HepG2 (cell line): ENCODE measurements around the gene FAM131A. TPM values are rescaled to one million over a fixed set of nuclear protein-coding genes. Genes with fewer than 3 reads are reported as not detected.

ENCODE experiments used
- AHDC1 ChIP-seq: sonication (generic); formaldehyde crosslinking; IDR thresholded peaks from 2 replicates; pipeline ENCODE4 v1.5.1; 2020; ENCODE audit warnings: mild to moderate bottlenecking, missing genetic modification reagents, borderline replicate concordance
- BATF2 ChIP-seq: sonication (generic); formaldehyde crosslinking; IDR thresholded peaks from 2 replicates; pipeline ENCODE4 v1.8.0; 2022; ENCODE audit warnings: mild to moderate bottlenecking, missing genetic modification reagents, moderate library complexity
- HDAC2 ChIP-seq: sonication (generic); formaldehyde crosslinking; IDR thresholded peaks from 2 replicates; pipeline ENCODE4 v1.4.0; 2020; ENCODE audit warnings: missing genetic modification reagents
- HNRNPUL1 ChIP-seq: fragments of 200-400 bp; formaldehyde crosslinking; IDR thresholded peaks from 2 replicates; pipeline ENCODE4 v1.6.1; 2017; ENCODE audit warnings: low read depth, mild to moderate bottlenecking, low read length, moderate library complexity
- HOXA3 ChIP-seq: sonication (generic); formaldehyde crosslinking; IDR thresholded peaks from 2 replicates; pipeline ENCODE4 v1.5.0; 2020; ENCODE audit warnings: missing genetic modification reagents
- JUN ChIP-seq: sonication (generic); formaldehyde crosslinking; IDR thresholded peaks from 2 replicates; pipeline ENCODE4 v1.4.0; 2020; ENCODE audit warnings: mild to moderate bottlenecking, missing genetic modification reagents
- LBX2 ChIP-seq: sonication (generic); formaldehyde crosslinking; IDR thresholded peaks from 2 replicates; pipeline ENCODE4 v1.5.0; 2020; ENCODE audit warnings: missing genetic modification reagents, mild to moderate bottlenecking, borderline replicate concordance
- PRPF4 ChIP-seq: fragments of 200-400 bp; formaldehyde crosslinking; IDR thresholded peaks from 2 replicates; pipeline ENCODE4 v1.6.1; 2016; ENCODE audit warnings: low read length, low read depth; ENCODE audit not compliant: poor library complexity, severe bottlenecking
- STAG1 ChIP-seq: sonication (generic); formaldehyde crosslinking; IDR thresholded peaks from 2 replicates; pipeline ENCODE4 v1.4.0; 2020; ENCODE audit warnings: missing genetic modification reagents
- ZBTB26 ChIP-seq: IDR thresholded peaks from 2 replicates; pipeline ENCODE4 v1.6.1; 2016; ENCODE audit warnings: missing compliant biosample characterization, missing genetic modification reagents, borderline replicate concordance
- ZFAT ChIP-seq: sonication (generic); formaldehyde crosslinking; conservative IDR thresholded peaks from 2 replicates; pipeline ENCODE4 v1.8.1; 2023; ENCODE audit warnings: missing genetic modification reagents, inconsistent platforms
- ZNF614 ChIP-seq: IDR thresholded peaks from 2 replicates; pipeline ENCODE4 v1.6.1; 2018; ENCODE audit warnings: missing biosample characterization, missing genetic modification reagents, inconsistent platforms, borderline replicate concordance
- ZNF639 ChIP-seq: conservative IDR thresholded peaks from 2 replicates; pipeline ENCODE4 v1.6.1; 2018; ENCODE audit warnings: missing genetic modification reagents
- ZNF660 ChIP-seq: sonication (generic); formaldehyde crosslinking; IDR thresholded peaks from 2 replicates; pipeline ENCODE4 v1.5.1; 2020; ENCODE audit warnings: mild to moderate bottlenecking, low read depth, missing genetic modification reagents, borderline replicate concordance
- ZNF674 ChIP-seq: sonication (generic); formaldehyde crosslinking; IDR thresholded peaks from 2 replicates; pipeline ENCODE4 v1.5.0; 2020; ENCODE audit warnings: low read depth, mild to moderate bottlenecking, missing genetic modification reagents
- ZNF691 ChIP-seq: sonication (generic); formaldehyde crosslinking; IDR thresholded peaks from 2 replicates; pipeline ENCODE4 v1.4.0; 2020; ENCODE audit warnings: missing genetic modification reagents, low read depth, mild to moderate bottlenecking, borderline replicate concordance
- polyA plus RNA-seq, 8 experiments: library from polyadenylated mRNA; depleted of rRNA in 3 of 8; stranded (reverse) in 7 of 8; unstranded in 1 of 8; fragments of >200 nt; fragmentation: Illumina TruSeq in 4 of 8; extraction: Trizol in 4 of 8; gene quantifications; 2 replicates each; pipeline versions ENCODE4 v1.2.1 to v1.2.3, GENCODE V29; 2011 to 2016; ENCODE audit warnings: low read depth in 4 of 8, missing spikeins in 1 of 8, mixed read lengths in 1 of 8; ENCODE audit not compliant: insufficient read depth in 1 of 8
- total RNA-seq, 5 experiments: library from RNA; depleted of rRNA; stranded (reverse); fragments of >200 nt; fragmentation: Illumina TruSeq; extraction: Trizol; gene quantifications; 2 replicates each; pipeline ENCODE4 v1.2.3, GENCODE V29; 2016; ENCODE audit warnings: low read depth in 1 of 5

FAM131A gene
- total and polyA plus RNA-seq, 2 of the 13 experiments (the other 11 are each of a cell fraction or from before 2014, with no cell fraction given) = 9.2 to 9.3 TPM

GRCh38 chr3:184335661-184336546, 1.5 kb upstream of the FAM131A start (continued):
- TF ChIP-seq ZNF691 (CRISPR knock-in tag) (no peak), LBX2 (CRISPR knock-in tag) (peak; percentile 52; the same call in 1 of the 2 replicates), ZBTB26 (no peak), ZNF614 (CRISPR knock-in tag) (0 out of 2 replicates have a peak, but pooled peaks have one; percentile 34), ZNF674 (CRISPR knock-in tag) (peak; percentile 77; the same call in 1 of the 2 replicates), HNRNPUL1 (no peak), PRPF4 (no peak), ZNF639 (CRISPR knock-in tag) (peak; percentile 68; the same call in 1 of the 2 replicates), BATF2 (CRISPR knock-in tag) (no peak), ZNF660 (CRISPR knock-in tag) (no peak), AHDC1 (no peak), ZFAT (CRISPR knock-in tag) (no peak), HOXA3 (CRISPR knock-in tag) (peak; percentile 98), HDAC2 (CRISPR knock-in tag) (no peak), JUN (no peak), STAG1 (CRISPR knock-in tag) (no peak)
